ENCODE results near the gene NDUFA8.

- TF ChIP-seq POLR2A (IDR thresholded peaks at IDR 0.05; ENCODE audit: low read length), result no peak
- TF ChIP-seq GATA1 (IDR thresholded peaks at IDR 0.05; ENCODE audit: low read depth, low read length), result no peak
These were observed 20.1 kb upstream of the NDUFA8 start for GRCh38 chr9:122179690-122180074.
